A549 (cell line): Measurements from ENCODE around the gene ANKRD10. TPM values are rescaled to one million over a fixed set of nuclear protein-coding genes. Genes with fewer than 3 reads are reported as not detected.

Source experiments
- ATAC-seq, 2 experiments: fragments of 200-7000 bp in 1 of 2; fragments of >200 bp in 1 of 2; cut with Nextera tagmentation in 1 of 2; cut with Tn5 transposase in 1 of 2; 3 replicates each; pipeline versions ENCODE4 v1.8.0 to v1.9.1; 2018 to 2020; ENCODE audit warnings: mild to moderate bottlenecking in 1 of 2, moderate library complexity in 1 of 2
- CTCF ChIA-PET: fragments of 300-600 bp; sonication (Branson Sonifier 250); formaldehyde crosslinking; extraction: SDS; loops from one replicate; lab custom pipeline; 2021; ENCODE audit warnings: antibody characterized with exemption, inconsistent platforms; lab: Yijun Ruan, JAX
- POLR2A ChIA-PET: fragments of 350-600 bp; formaldehyde crosslinking; extraction: SDS; loops from one replicate; lab custom pipeline; 2021; ENCODE audit warnings: antibody characterized with exemption, inconsistent platforms; lab: Yijun Ruan, JAX
- DNase-seq, 2 experiments: peaks; one replicate each; pipeline versions ENCODE4 v3.0.0 to v3.0.0-alpha.2; 2011 to 2016; ENCODE audit warnings: low read depth in 1 of 2, low spot score in 1 of 2
- FAIRE-seq: peaks from 2 replicates; lab custom pipeline; 2011; peaks lifted over from hg19 to GRCh38; lab: Jason Lieb, UNC
- H3K27ac ChIP-seq, 2 experiments: fragments of >200 bp; sonication (Bioruptor Twin); formaldehyde crosslinking; 3 replicates each; pipeline ENCODE4 v1.5.1; 2016 to 2017
- H3K4me1 ChIP-seq: fragments of >200 bp; sonication (Bioruptor Twin); formaldehyde crosslinking; 3 replicates; pipeline ENCODE4 v1.6.1; 2016
- H3K4me2 ChIP-seq: fragments of >200 bp; sonication (Bioruptor Twin); formaldehyde crosslinking; 3 replicates; pipeline ENCODE4 v1.6.1; 2016
- H3K4me3 ChIP-seq: fragments of >200 bp; sonication (Bioruptor Twin); formaldehyde crosslinking; 3 replicates; pipeline ENCODE4 v1.5.1; 2016
- H3K9me3 ChIP-seq: fragments of >200 bp; sonication (Bioruptor Twin); formaldehyde crosslinking; 3 replicates; pipeline ENCODE4 v1.6.1; 2016
- CHD2 ChIP-seq: fragments of 150-350 bp; IDR thresholded peaks from 2 replicates; pipeline ENCODE4 v1.6.1; 2014; ENCODE audit warnings: low read length; ENCODE audit not compliant: partially characterized antibody
- CHD4 ChIP-seq: fragments of 200-600 bp; sonication (generic); IDR thresholded peaks from 2 replicates; pipeline ENCODE4 v1.6.1; 2016; ENCODE audit warnings: antibody characterized with exemption, mild to moderate bottlenecking, borderline replicate concordance
- EHF ChIP-seq: fragments of 250-450 bp; sonication (Bioruptor Pico); IDR thresholded peaks from 2 replicates; pipeline ENCODE4 v1.5.0; 2020; ENCODE audit warnings: mild to moderate bottlenecking
- FOXS1 ChIP-seq: fragments of 250-450 bp; sonication (Bioruptor Pico); IDR thresholded peaks from 2 replicates; pipeline ENCODE4 v1.5.0; 2020; ENCODE audit warnings: mild to moderate bottlenecking, moderate library complexity
- HDAC2 ChIP-seq: fragments of 200-600 bp; sonication (generic); IDR thresholded peaks from 2 replicates; pipeline ENCODE4 v1.6.1; 2016
- HOXA7 ChIP-seq: fragments of 250-450 bp; sonication (Bioruptor Pico); IDR thresholded peaks from 2 replicates; pipeline ENCODE4 v1.5.0; 2020; ENCODE audit warnings: mild to moderate bottlenecking, moderate library complexity
- HOXB5 ChIP-seq: fragments of 250-450 bp; sonication (Bioruptor Pico); IDR thresholded peaks from 2 replicates; pipeline ENCODE4 v1.5.0; 2020; ENCODE audit warnings: mild to moderate bottlenecking, moderate library complexity
- JUN ChIP-seq, 2 experiments: fragments of >200 bp; sonication (Bioruptor Twin); formaldehyde crosslinking; IDR thresholded peaks; 2 replicates in 1 of 2; 3 replicates in 1 of 2; pipeline ENCODE4 v1.6.1; 2016 to 2017
- KDM5A ChIP-seq: fragments of 200-600 bp; sonication (generic); IDR thresholded peaks from 2 replicates; pipeline ENCODE4 v1.6.1; 2016; ENCODE audit warnings: antibody characterized with exemption, mild to moderate bottlenecking
- NFE2L2 ChIP-seq: fragments of 150-350 bp; conservative IDR thresholded peaks from 2 replicates; pipeline ENCODE4 v1.6.1; 2014; ENCODE audit warnings: low read length
- POLR2A ChIP-seq: IDR thresholded peaks from 2 replicates; pipeline ENCODE4 v1.6.1; 2012; ENCODE audit warnings: mild to moderate bottlenecking, low read length
- RARB ChIP-seq: fragments of 250-450 bp; sonication (Bioruptor Pico); IDR thresholded peaks from 2 replicates; pipeline ENCODE4 v1.8.0; 2021; ENCODE audit warnings: mild to moderate bottlenecking, moderate library complexity
- RCOR1 ChIP-seq: fragments of 150-350 bp; IDR thresholded peaks from 2 replicates; pipeline ENCODE4 v1.6.1; 2014; ENCODE audit warnings: antibody characterized with exemption, low read length, low read depth
- SMC3 ChIP-seq: fragments of >200 bp; sonication (Bioruptor Twin); formaldehyde crosslinking; IDR thresholded peaks from 3 replicates; pipeline ENCODE4 v1.6.1; 2018; ENCODE audit warnings: inconsistent platforms
- SREBF2 ChIP-seq: fragments of 450-650 bp; IDR thresholded peaks from 2 replicates; pipeline ENCODE4 v1.6.1; 2014; ENCODE audit warnings: mild to moderate bottlenecking, moderate library complexity
- TP53 ChIP-seq: fragments of 250-450 bp; sonication (Bioruptor Pico); IDR thresholded peaks from 2 replicates; pipeline ENCODE4 v1.5.0; 2021; ENCODE audit warnings: mild to moderate bottlenecking, moderate library complexity
- ZC3H11A ChIP-seq: fragments of 450-650 bp; IDR thresholded peaks from 2 replicates; pipeline ENCODE4 v1.6.1; 2014; ENCODE audit warnings: antibody characterized with exemption, mild to moderate bottlenecking
- ZSCAN20 ChIP-seq: fragments of 250-450 bp; sonication (Bioruptor Pico); IDR thresholded peaks from 2 replicates; pipeline ENCODE4 v1.8.0; 2022; ENCODE audit warnings: mild to moderate bottlenecking, moderate library complexity
- WGBS: methylation state at CpG from one replicate; pipeline ENCODE4 v1.1.6; 2017; ENCODE audit errors: missing lambda C conversion rate; 5-methylcytosine and 5-hydroxymethylcytosine counted together
- polyA plus RNA-seq, 4 experiments: library from polyadenylated mRNA; depleted of rRNA in 3 of 4; stranded (reverse); fragments of >200 nt; fragmentation: RNase III in 1 of 4; extraction: RNeasy Plus Mini Kit Qiagen cat#74134 plus additional on column Dnase treatment in 1 of 4; gene quantifications; 2 replicates in 3 of 4; 3 replicates in 1 of 4; pipeline ENCODE4 v1.2.3, GENCODE V29; 2011 to 2017
- TF ChIP-seq, protein P1 (sequence below): fragments of 450-650 bp; IDR thresholded peaks from 2 replicates; pipeline ENCODE4 v1.6.1; 2014; ENCODE audit warnings: antibody characterized with exemption
- TF ChIP-seq, protein P2 (sequence below): fragments of >200 bp; sonication (Bioruptor Twin); formaldehyde crosslinking; IDR thresholded peaks from 2 replicates; pipeline ENCODE4 v1.6.1; 2016
- TF ChIP-seq, protein P3 (sequence below): fragments of >200 bp; sonication (Bioruptor Twin); formaldehyde crosslinking; IDR thresholded peaks from 3 replicates; pipeline ENCODE4 v1.5.1; 2016
- TF ChIP-seq, protein P4 (sequence below): fragments of 250-450 bp; sonication (Bioruptor Pico); IDR thresholded peaks from 2 replicates; pipeline ENCODE4 v1.5.0; 2020; ENCODE audit warnings: low read depth, mild to moderate bottlenecking, moderate library complexity

Gene ANKRD10
- polyA plus RNA-seq, 2 of the 4 experiments (the other 2 are of a cell fraction): 32.1 to 66.0 TPM

DNA sequence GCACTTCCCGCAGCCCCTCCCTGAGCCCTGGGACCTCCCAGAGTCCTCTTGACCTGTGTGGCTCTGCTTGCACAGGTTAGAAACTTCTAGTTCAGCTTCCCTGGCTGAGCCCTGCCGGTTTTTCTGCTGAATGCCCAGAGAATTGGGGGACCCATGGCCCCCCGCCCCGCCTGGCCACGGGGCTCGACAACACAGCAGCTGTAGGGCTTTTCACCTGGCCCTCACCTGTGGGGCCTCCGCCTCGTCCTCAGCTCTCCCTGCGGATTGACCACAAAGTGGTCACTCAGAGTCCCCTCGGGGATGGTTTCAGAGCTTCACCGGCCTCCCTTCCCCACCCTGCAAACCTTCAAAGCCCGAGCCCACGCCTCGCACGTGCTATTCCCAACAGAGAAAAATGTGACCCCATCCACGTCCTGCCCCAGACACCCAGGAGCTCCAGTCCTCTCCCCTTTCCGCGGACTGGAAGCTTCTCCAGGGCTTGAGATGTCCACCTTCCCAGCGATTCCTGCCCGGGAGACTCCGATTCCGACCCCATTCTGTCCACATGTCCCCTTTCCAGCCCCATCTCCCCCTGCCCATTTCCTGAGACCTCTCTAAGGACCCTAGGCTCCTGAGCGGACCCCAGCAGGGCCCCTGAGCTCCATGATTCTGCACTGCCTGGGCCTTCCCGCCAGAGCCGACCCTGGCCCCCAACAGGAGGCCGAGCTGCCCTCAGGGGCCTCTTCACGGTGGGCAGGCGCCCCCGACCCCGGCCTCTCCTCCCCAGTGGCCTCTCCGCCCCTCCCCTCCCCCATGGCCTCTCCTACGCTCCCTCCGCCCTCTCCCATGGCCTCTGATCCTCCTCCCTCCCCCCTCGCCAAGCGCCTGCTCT lies 41.9 kb downstream of the ANKRD10 start:
- ChIA-PET CTCF (interaction anchor here (1.6 kb wide), 1 partner anchor 21 kb away, joined by 5 read pairs; no protein-coding TSS in a partner anchor), POLR2A (no interaction called here)
- FAIRE-seq: no peak
- no peak for DNase-seq
- H3K4me1 ChIP-seq: peaks cover 21% of the 10 kb centered on the region
- TF ChIP-seq TP53 (CRISPR knock-in tag) (no peak), JUN (IDR thresholded peaks at IDR 0.05) (no peak), RCOR1 (no peak), EHF (CRISPR knock-in tag) (no peak), NFE2L2 (no peak), KDM5A (no peak), HOXA7 (CRISPR knock-in tag) (no peak), CHD2 (no peak)
- TF ChIP-seq, protein P1, sequence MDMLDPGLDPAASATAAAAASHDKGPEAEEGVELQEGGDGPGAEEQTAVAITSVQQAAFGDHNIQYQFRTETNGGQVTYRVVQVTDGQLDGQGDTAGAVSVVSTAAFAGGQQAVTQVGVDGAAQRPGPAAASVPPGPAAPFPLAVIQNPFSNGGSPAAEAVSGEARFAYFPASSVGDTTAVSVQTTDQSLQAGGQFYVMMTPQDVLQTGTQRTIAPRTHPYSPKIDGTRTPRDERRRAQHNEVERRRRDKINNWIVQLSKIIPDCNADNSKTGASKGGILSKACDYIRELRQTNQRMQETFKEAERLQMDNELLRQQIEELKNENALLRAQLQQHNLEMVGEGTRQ: no peak
- TF ChIP-seq, protein P2, sequence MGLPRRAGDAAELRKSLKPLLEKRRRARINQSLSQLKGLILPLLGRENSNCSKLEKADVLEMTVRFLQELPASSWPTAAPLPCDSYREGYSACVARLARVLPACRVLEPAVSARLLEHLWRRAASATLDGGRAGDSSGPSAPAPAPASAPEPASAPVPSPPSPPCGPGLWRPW: no peak
- no peak for ATAC-seq
- H3K27ac ChIP-seq: no peak overlapping the region
- H3K4me3 ChIP-seq: no peak overlapping the region
- no peak overlapping the region for H3K4me2 ChIP-seq
- 89% methylated on average over 23 of the region's 35 CpGs for WGBS
- H3K9me3 ChIP-seq: no peaks in the 10 kb centered on the region

DNA sequence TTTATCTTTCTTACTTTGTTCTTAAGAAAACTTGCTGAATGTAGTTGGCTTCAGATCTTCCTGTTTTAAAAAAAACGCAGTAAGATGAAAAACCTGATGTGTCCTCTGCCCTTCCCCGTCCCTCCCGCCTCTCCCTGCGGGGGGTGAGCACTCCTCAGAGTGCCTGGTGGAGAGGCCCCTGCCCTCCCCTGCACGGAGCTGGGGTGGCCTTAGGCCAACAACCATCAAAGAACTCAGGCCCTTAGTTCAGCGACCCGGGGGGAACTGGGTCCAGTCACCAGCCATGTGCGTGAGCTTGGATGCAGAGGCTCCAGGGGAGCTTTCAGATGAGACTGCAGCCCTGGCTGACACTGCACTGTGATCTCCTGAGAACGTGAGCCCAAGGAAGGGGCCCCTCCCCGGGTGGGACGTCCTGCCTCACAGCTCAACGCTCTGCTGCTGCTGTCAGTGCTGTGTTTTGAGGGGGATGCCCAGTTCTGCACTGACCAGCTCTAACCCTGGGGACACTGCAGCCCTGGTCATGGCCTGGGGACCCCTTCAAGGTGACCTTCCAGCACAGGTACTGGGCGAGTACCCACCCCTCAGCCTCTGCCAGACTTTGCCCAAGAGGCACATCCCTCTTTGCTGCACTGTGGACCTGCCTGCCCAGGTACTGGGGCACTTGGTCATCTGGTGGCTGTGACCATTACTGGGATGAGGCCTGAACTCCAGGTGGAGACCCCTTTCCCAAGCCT lies 42.7 kb downstream of the ANKRD10 start:
- ChIA-PET CTCF (interaction anchor here (1.6 kb wide), 1 partner anchor 22 kb away, joined by 5 read pairs; no protein-coding TSS in a partner anchor), POLR2A (no interaction called here)
- 84% methylated on average over 3 of the region's 13 CpGs for WGBS
- DNase-seq (no peak), FAIRE-seq (no peak), ATAC-seq (no peak)
- H3K27ac ChIP-seq: 0 out of 6 replicates have a peak overlapping the region, but pooled peaks of 1 of the 2 experiments have one; percentile 35
- H3K4me2 ChIP-seq: no peak overlapping the region
- TF ChIP-seq SREBF2 (no peak), JUN (IDR thresholded peaks at IDR 0.05) (no peak), FOXS1 (CRISPR knock-in tag) (no peak), ZSCAN20 (no peak), ZC3H11A (no peak), RARB (CRISPR knock-in tag) (no peak), CHD4 (no peak), EHF (CRISPR knock-in tag) (no peak), POLR2A (no peak), HOXB5 (CRISPR knock-in tag) (no peak), HDAC2 (no peak), SMC3 (no peak)
- TF ChIP-seq, protein P3, sequence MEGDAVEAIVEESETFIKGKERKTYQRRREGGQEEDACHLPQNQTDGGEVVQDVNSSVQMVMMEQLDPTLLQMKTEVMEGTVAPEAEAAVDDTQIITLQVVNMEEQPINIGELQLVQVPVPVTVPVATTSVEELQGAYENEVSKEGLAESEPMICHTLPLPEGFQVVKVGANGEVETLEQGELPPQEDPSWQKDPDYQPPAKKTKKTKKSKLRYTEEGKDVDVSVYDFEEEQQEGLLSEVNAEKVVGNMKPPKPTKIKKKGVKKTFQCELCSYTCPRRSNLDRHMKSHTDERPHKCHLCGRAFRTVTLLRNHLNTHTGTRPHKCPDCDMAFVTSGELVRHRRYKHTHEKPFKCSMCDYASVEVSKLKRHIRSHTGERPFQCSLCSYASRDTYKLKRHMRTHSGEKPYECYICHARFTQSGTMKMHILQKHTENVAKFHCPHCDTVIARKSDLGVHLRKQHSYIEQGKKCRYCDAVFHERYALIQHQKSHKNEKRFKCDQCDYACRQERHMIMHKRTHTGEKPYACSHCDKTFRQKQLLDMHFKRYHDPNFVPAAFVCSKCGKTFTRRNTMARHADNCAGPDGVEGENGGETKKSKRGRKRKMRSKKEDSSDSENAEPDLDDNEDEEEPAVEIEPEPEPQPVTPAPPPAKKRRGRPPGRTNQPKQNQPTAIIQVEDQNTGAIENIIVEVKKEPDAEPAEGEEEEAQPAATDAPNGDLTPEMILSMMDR: no peak
- TF ChIP-seq, protein P4, sequence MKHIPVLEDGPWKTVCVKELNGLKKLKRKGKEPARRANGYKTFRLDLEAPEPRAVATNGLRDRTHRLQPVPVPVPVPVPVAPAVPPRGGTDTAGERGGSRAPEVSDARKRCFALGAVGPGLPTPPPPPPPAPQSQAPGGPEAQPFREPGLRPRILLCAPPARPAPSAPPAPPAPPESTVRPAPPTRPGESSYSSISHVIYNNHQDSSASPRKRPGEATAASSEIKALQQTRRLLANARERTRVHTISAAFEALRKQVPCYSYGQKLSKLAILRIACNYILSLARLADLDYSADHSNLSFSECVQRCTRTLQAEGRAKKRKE (CRISPR knock-in tag): no peak
- no peaks in the 10 kb centered on the region for H3K9me3 ChIP-seq
- H3K4me1 ChIP-seq: peaks cover 21% of the 10 kb centered on the region
- no peak overlapping the region for H3K4me3 ChIP-seq
